ENCODE results near the gene TPD52L1.
"Not testable (repeated sequence)": the region's sequence is repeated elsewhere in the genome, so short reads cannot be mapped to it uniquely, and the experiment has no call there.

TPD52L1 gene

DNA sequence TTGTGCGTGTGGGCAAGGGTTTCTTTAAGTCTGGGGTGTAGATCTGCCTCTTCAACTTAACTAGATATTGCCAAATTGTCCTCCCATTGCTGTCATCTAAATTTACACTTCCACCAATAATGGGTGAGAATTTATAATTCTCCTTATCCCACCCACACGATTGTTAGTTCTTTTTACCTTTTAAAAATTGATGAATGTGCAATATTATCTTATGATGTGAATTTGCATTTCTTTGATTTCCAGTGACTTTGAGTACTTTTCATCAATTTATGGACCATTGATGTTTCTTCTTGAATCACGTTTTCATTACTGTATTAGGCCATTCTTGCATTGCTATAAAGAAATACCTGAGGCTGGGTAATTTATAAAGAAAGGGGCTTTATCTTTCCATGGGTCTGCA lies 17.2 kb upstream of the TPD52L1 start:
- DNase-seq (ENCODE audit: low read depth): no peak
- H3K4me3 ChIP-seq (ENCODE audit: low read depth, low read length): no peak overlapping the region

DNA sequence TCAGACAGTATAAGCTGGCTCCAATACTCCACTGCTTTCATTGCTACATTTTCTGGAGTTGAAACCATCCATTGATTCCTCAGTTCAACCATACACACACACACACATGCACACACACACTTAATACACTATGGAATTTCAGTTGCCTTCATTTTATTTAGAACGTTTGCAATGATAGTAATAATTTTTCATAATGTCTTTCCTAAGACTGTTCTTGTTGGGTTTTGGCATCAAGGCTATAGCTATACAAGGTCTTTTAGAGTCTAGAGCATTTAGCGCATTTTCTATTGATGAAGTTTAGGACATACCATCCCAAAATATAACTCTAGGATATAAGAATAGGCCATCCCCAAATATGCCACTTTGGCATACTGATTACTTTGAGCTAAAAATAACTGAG lies 15.5 kb upstream of the TPD52L1 start:
- DNase-seq (ENCODE audit: low read depth): no peak
- H3K4me3 ChIP-seq (ENCODE audit: low read depth, low read length): no peak overlapping the region

GRCh38 chr6:125140808-125141207 lies 12.8 kb upstream of the TPD52L1 start:
- DNase-seq (ENCODE audit: low read depth): no peak
- H3K4me3 ChIP-seq (ENCODE audit: low read depth, low read length): no peak overlapping the region

GRCh38 chr6:125142618-125143017 lies 11.0 kb upstream of the TPD52L1 start:
- peak; percentile 54 for DNase-seq (ENCODE audit: low read depth)
- no peak overlapping the region for H3K4me3 ChIP-seq (ENCODE audit: low read depth, low read length)

DNA sequence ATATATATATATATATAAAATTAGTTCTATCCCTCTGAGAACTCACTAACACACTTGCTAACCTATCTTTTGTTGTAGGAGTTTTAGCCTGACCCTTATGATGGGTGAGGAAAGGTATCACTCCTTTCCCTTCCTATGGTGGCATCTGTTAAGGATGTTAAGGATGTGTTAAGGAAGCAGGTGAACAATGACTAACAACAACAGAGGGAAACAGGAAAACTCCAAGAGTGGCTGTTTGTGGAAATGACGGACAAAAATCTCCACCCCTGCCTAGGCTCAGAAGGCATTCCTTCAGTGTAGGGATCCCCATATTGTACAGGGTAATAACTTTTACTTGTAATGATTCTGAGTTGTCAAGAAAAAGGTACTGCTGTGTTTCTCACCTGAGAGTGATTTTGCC lies 8.8 kb upstream of the TPD52L1 start:
- no peak overlapping the region for H3K4me3 ChIP-seq (ENCODE audit: low read depth, low read length)
- DNase-seq (ENCODE audit: low read depth): no peak

DNA sequence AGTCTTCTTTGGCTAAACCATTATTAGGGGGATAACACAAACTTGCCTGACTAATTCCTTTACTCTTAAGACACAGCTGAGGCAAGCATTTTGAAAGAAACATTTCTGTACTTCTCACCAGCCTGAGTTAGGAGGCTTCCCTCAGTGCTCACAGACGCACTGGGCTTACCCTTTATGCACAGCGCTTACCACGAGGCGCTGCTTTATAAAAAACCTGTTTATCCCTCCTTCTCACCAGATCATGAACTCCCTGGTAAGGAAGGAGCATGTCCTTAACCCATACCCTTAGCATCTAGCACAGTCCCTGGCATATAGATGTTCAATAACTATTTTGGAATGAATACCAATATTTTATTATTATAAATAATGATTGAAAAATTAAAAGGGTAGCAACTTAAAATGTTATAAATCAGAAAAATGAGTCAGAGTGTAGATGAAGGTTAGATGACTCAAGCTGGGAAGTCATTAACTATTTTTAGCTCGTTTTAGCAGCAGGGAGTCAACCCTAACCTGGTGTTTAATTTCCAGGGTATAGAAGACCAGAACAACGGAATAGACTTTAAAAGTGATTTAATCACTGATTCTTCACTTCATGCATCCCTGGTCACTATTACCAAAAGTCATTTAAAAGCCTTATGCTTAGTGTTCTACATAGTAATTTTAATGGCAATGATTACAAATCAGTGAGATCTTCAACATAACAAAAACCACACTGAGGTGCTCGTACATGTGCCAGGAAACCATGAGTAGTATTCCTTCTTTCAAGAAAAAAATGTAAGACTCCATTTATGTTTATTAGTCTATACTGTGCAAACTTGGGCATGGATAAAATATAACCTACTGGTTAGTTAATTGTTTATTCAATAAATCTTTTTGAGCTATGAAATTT lies 4.1 kb upstream of the TPD52L1 start:
- no peak for DNase-seq (ENCODE audit: low read depth)
- no peak overlapping the region for H3K4me3 ChIP-seq (ENCODE audit: low read depth, low read length)

DNA sequence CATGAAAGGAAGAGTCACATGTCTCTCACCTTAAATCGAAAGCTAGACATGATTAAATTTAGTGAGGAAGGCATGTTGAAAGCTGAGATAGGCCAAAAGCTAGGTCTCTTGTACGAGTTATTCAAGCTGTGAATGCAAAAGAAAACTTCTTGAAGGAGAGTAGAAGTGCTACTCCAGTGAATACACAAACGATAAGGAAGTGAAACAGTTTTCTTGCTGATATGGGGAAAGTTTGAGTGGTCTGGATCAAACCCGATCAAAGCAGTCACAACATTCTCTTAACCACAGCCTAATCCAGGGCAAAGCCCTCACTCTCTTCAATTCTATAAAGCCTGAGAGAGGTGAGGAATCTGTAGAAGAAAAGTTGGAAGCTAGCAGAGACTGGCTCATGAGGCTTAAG lies 1.9 kb upstream of the TPD52L1 start:
- H3K4me3 ChIP-seq (ENCODE audit: low read depth, low read length): no peak overlapping the region
- DNase-seq (ENCODE audit: low read depth): no peak

DNA sequence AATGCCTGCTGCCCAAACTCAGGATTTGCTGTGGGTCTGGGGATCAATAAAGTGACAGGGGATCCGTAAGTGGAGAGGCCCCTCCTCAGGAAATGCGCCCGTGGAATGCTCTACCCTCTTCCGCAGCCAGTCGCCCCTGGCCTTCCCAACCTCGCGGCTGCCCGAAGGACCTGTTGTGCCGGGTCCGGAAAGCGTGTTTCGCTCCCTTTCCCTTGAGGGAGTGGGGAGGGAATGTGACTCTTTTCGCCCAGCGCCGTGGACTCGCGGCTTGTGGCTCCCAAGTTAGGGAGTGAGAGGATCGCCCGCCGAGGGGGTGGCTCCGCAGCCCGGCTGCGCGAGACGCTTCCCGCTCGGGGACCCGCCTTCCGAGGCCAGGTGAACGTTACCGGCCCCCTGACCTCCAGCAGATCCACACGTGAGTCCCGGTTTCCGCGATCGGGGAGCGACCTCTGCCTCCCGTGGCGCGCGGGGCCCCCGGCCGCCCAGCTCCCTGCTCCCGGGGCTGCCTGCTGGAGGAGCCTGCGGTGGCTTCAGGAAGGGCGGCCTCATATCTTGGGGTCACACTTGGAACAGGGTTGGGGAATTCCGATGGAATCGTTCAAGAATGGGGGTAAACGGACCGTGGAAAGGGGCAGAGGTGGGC lies 666 bp downstream of the TPD52L1 start:
- peak overlapping the region; percentile 58 for H3K4me3 ChIP-seq (ENCODE audit: low read depth, low read length)
- DNase-seq (ENCODE audit: low read depth): no peak

DNA sequence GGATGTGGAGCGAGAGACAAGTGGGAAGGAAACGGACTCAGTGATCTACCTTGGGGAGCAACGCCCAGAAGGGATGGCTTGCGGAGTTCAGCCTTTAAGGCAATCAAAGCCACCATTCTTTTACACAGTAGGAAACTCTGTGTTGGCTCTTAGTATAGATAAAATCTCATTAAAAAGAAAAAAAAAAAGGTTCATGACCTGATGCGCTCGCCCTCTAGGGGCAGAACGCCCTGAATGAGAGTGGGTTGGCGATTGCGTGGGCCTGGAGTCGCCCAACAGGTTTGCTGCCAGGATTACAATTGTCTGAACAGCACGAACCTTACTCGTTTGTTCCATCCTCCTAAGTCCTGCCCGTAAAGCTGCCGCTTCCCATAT lies 1.2 kb downstream of the TPD52L1 start:
- H3K4me3 ChIP-seq (ENCODE audit: low read depth, low read length): peak overlapping the region; percentile 58
- DNase-seq (ENCODE audit: low read depth): no peak

DNA sequence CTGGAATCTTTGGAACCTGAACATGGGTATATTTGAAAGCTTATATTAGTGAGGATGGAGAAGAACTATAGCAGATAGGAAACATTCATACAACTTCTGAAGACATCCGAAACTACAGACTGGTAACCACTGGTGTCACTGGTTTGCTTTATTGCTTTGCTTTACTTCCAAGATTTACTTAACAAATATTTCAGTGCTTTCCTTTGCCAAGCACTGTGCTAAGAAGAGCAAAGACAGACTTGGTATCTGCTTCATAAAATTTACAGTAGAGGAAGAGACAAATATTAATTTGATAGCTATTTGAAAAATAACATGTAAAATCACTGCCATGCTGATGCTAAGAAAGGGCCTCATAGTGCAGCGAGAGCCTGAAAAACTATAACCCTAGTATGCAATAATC lies 1.8 kb downstream of the TPD52L1 start:
- no peak overlapping the region for H3K4me3 ChIP-seq (ENCODE audit: low read depth, low read length)
- no peak for DNase-seq (ENCODE audit: low read depth)

GRCh38 chr6:125156496-125156895 lies 2.9 kb downstream of the TPD52L1 start:
- H3K4me3 ChIP-seq (ENCODE audit: low read depth, low read length): no peak overlapping the region
- no peak for DNase-seq (ENCODE audit: low read depth)

GRCh38 chr6:125157280-125157679 lies 3.7 kb downstream of the TPD52L1 start:
- no peak overlapping the region for H3K4me3 ChIP-seq (ENCODE audit: low read depth, low read length)
- no peak for DNase-seq (ENCODE audit: low read depth)

- no peak for DNase-seq (ENCODE audit: low read depth)
- H3K4me3 ChIP-seq (ENCODE audit: low read depth, low read length): no peak overlapping the region
Measured at GRCh38 chr6:125157725-125158124, 4.2 kb downstream of the TPD52L1 start.

DNA sequence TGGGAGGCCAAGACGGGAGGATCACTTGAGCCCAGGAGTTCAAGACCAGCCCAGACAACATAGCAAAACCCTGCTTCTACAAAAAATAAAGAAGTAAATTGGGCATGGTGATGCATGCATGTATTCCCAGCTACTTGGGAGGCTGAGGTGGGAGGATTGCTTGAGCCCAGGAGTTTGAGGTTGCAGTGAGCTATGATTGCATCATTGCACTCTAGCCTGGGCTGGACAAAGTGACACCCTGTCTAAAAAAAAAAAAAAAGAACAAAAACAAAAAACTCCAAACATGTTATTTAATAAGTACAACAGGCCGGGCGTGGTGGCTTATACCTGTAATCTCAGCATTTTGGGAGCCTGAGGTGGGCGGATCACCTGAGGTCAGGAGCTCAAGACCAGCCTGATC lies 9.8 kb downstream of the TPD52L1 start:
- DNase-seq (ENCODE audit: low read depth); H3K4me3 ChIP-seq (ENCODE audit: low read depth, low read length): not testable (repeated sequence)

- no peak overlapping the region for H3K4me3 ChIP-seq (ENCODE audit: low read depth, low read length)
- DNase-seq (ENCODE audit: low read depth): no peak
Measured at GRCh38 chr6:125163811-125164210, 10.2 kb downstream of the TPD52L1 start.

- no peak for DNase-seq (ENCODE audit: low read depth)
- H3K4me3 ChIP-seq (ENCODE audit: low read depth, low read length): no peak overlapping the region
Measured at GRCh38 chr6:125164696-125165095, 11.1 kb downstream of the TPD52L1 start.

GRCh38 chr6:125165256-125165655 lies 11.7 kb downstream of the TPD52L1 start:
- no peak for DNase-seq (ENCODE audit: low read depth)
- no peak overlapping the region for H3K4me3 ChIP-seq (ENCODE audit: low read depth, low read length)

- no peak overlapping the region for H3K4me3 ChIP-seq (ENCODE audit: low read depth, low read length)
- no peak for DNase-seq (ENCODE audit: low read depth)
Measured at GRCh38 chr6:125165776-125166175, 12.2 kb downstream of the TPD52L1 start.

DNA sequence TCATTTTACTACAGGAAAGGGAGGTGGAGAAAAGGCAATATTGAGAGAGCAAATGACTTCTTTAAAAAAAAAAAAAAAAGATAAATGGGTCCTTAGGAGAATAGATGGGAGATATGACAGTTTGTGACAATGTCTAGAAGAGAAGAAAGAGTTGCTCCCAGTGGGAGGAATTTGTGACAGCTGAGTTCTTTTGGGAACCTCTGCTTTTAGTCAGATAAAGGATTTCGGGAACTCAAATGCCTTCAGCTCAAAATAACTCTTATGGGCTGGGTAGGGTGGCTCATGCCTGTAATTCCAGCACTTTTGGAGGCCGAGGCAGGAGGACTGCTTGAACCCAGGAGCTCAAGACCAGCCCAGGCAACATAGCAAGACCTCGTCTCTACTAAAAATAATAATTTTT lies 13.1 kb downstream of the TPD52L1 start:
- no peak for DNase-seq (ENCODE audit: low read depth)
- no peak overlapping the region for H3K4me3 ChIP-seq (ENCODE audit: low read depth, low read length)

DNA sequence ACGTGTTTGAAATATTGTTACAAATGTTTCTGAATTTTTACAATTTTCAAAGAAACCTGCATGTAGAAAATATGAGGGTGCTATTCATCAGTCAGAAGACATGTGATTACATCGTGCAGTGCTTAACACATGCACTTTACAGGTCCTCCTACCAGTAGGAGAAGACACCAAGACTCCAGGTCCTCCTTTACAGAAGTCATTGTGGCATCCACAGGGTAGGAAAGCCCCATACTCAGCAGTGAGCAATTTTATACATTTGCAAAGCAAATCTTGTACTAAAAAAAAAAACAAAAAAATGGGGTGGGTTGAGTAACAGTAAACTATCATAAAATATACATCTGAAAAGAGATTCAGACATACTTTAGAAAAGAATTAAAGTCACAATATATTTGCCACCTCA lies 14.0 kb downstream of the TPD52L1 start:
- DNase-seq (ENCODE audit: low read depth): no peak
- H3K4me3 ChIP-seq (ENCODE audit: low read depth, low read length): no peak overlapping the region

GRCh38 chr6:125169058-125169457 lies 15.5 kb downstream of the TPD52L1 start:
- DNase-seq (ENCODE audit: low read depth): no peak
- H3K4me3 ChIP-seq (ENCODE audit: low read depth, low read length): no peak overlapping the region
